CD4-positive, alpha-beta T cell treated with Interleukin-4 for 1 hour (primary cell): ENCODE measurements around the gene PTPRD.
"Not testable (repeated sequence)": the region's sequence is repeated elsewhere in the genome, so short reads cannot be mapped to it uniquely, and the experiment has no call there.

Experiments used
- DNase-seq, 2 donors: peaks; one replicate each; pipeline ENCODE4 v3.0.0-alpha.2; 2020 to 2022

Gene PTPRD

GRCh38 chr9:9560382-9561035 lies 1052.3 kb downstream of the PTPRD start:
- no peak for DNase-seq

- DNase-seq = no peak
These were observed 1053.9 kb downstream of the PTPRD start for GRCh38 chr9:9558907-9559306.

- DNase-seq = no peak
These were observed 1054.9 kb downstream of the PTPRD start for GRCh38 chr9:9557804-9558334.

- DNase-seq = no peak
These were observed 1055.7 kb downstream of the PTPRD start for GRCh38 chr9:9556865-9557803.

- no peak for DNase-seq
These were observed 1060.1 kb downstream of the PTPRD start for GRCh38 chr9:9552665-9553064.

- DNase-seq = no peak
These were observed 1074.0 kb downstream of the PTPRD start for GRCh38 chr9:9538766-9539165.

- DNase-seq = no peak
These were observed 1074.4 kb downstream of the PTPRD start for GRCh38 chr9:9538356-9538755.

- no peak for DNase-seq
These were observed 1076.3 kb downstream of the PTPRD start for GRCh38 chr9:9536523-9536922.

GRCh38 chr9:9523476-9524139 lies 1089.2 kb downstream of the PTPRD start:
- no peak for DNase-seq

- DNase-seq = no peak
These were observed 1090.4 kb downstream of the PTPRD start for GRCh38 chr9:9522406-9522805.

GRCh38 chr9:9521033-9521779 lies 1091.6 kb downstream of the PTPRD start:
- DNase-seq = no peak

- no peak for DNase-seq
These were observed 1107.9 kb downstream of the PTPRD start for GRCh38 chr9:9504869-9505268.

- DNase-seq = no peak
These were observed 1113.3 kb downstream of the PTPRD start for GRCh38 chr9:9499546-9499945.

GRCh38 chr9:9498846-9499245 lies 1114.0 kb downstream of the PTPRD start:
- DNase-seq = no peak

GRCh38 chr9:9498128-9498527 lies 1114.7 kb downstream of the PTPRD start:
- no peak for DNase-seq

GRCh38 chr9:9494336-9494735 lies 1118.5 kb downstream of the PTPRD start:
- DNase-seq = no peak

GRCh38 chr9:9492506-9492905 lies 1120.3 kb downstream of the PTPRD start:
- no peak for DNase-seq

GRCh38 chr9:9489183-9489582 lies 1123.6 kb downstream of the PTPRD start:
- no peak for DNase-seq

GRCh38 chr9:9483175-9483574 lies 1129.6 kb downstream of the PTPRD start:
- no peak for DNase-seq

GRCh38 chr9:9478741-9479140 lies 1134.1 kb downstream of the PTPRD start:
- no peak for DNase-seq

GRCh38 chr9:9469271-9469670 lies 1143.5 kb downstream of the PTPRD start:
- no peak for DNase-seq

- DNase-seq = not testable (repeated sequence)
These were observed 1170.9 kb downstream of the PTPRD start for GRCh38 chr9:9441874-9442273.

GRCh38 chr9:9437641-9438040 lies 1175.2 kb downstream of the PTPRD start:
- DNase-seq = no peak
